ENCODE measurements around the gene CST4.

- TF ChIP-seq ZBTB1 (tag by site-specific recombination; IDR thresholded peaks at IDR 0.05) (no peak), ZNF140 (tag by site-specific recombination; IDR thresholded peaks at IDR 0.05) (no peak), CTCF (tag by site-specific recombination; IDR thresholded peaks at IDR 0.05) (no peak), ZNF274 (IDR thresholded peaks at IDR 0.05; ENCODE audit: low read length) (no peak), ZNF274 (tag by site-specific recombination; IDR thresholded peaks at IDR 0.05; ENCODE audit: borderline replicate concordance) (no peak), HOXA7 (CRISPR knock-in tag; IDR thresholded peaks at IDR 0.05; ENCODE audit: borderline replicate concordance) (no peak), ZNF121 (tag by site-specific recombination; IDR thresholded peaks at IDR 0.05) (no peak), ZBTB10 (tag by site-specific recombination; IDR thresholded peaks at IDR 0.05) (no peak), ZNF2 (tag by site-specific recombination; IDR thresholded peaks at IDR 0.05) (no peak), ZNF701 (tag by site-specific recombination; IDR thresholded peaks at IDR 0.05) (no peak), ZXDB (tag by site-specific recombination; IDR thresholded peaks at IDR 0.05) (no peak), ZBTB8A (tag by site-specific recombination; IDR thresholded peaks at IDR 0.05) (no peak), TRIM28 (IDR thresholded peaks at IDR 0.05; ENCODE audit: borderline replicate concordance, low read length) (no peak), ZFP37 (tag by site-specific recombination; IDR thresholded peaks at IDR 0.05) (no peak), HOXD13 (CRISPR knock-in tag; IDR thresholded peaks at IDR 0.05; ENCODE audit: borderline replicate concordance) (no peak)
These were observed 9.4 kb downstream of the CST4 start for GRCh38 chr20:23679133-23680092.

Measured in HEK293 (cell line).